Chondrocyte (in vitro differentiated cells): ENCODE measurements around the gene FGF19. TPM values are rescaled to one million over a fixed set of nuclear protein-coding genes. Genes with fewer than 3 reads are reported as not detected.
A peak's percentile ranks its signal among the peaks of the same experiment; 100 is the strongest.

Source experiments
- DNase-seq: peaks from one replicate; pipeline ENCODE4 v3.0.0; 2021; ENCODE audit warnings: mixed read lengths, low spot score
- H3K27ac Mint-ChIP-seq: one replicate; pipeline ENCODE4 v1.8.0; 2021; ENCODE audit warnings: mild to moderate bottlenecking, moderate library complexity, mixed read lengths; ENCODE audit not compliant: unreplicated experiment
- H3K27me3 Mint-ChIP-seq: 2 replicates; pipeline ENCODE4 v1.8.0; 2021; ENCODE audit warnings: low read depth, mixed read lengths
- H3K36me3 Mint-ChIP-seq: 2 replicates; pipeline ENCODE4 v1.8.0; 2021; ENCODE audit warnings: low read depth, mixed read lengths
- H3K4me1 Mint-ChIP-seq: 2 replicates; pipeline ENCODE4 v1.8.0; 2021; ENCODE audit warnings: low read depth, mild to moderate bottlenecking, mixed read lengths
- H3K4me3 Mint-ChIP-seq: one replicate; pipeline ENCODE4 v1.8.0; 2021; ENCODE audit warnings: mild to moderate bottlenecking, moderate library complexity, mixed read lengths; ENCODE audit not compliant: unreplicated experiment
- H3K9me3 Mint-ChIP-seq: 2 replicates; pipeline ENCODE4 v1.8.0; 2021; ENCODE audit warnings: low read depth, mixed read lengths
- total RNA-seq: library from RNA; stranded (reverse); gene quantifications from 3 replicates; pipeline ENCODE4 v1.2.1, GENCODE V29; 2021
- TF ChIP-seq, protein P1 (sequence below): fragments of 200-600 bp; sonication (generic); IDR thresholded peaks from 2 replicates; pipeline ENCODE4 v1.5.0; 2021; ENCODE audit warnings: antibody characterized with exemption, mild to moderate bottlenecking, moderate library complexity

FGF19 gene
- total RNA-seq, 1 donor from 2014 or later: not detected

DNA sequence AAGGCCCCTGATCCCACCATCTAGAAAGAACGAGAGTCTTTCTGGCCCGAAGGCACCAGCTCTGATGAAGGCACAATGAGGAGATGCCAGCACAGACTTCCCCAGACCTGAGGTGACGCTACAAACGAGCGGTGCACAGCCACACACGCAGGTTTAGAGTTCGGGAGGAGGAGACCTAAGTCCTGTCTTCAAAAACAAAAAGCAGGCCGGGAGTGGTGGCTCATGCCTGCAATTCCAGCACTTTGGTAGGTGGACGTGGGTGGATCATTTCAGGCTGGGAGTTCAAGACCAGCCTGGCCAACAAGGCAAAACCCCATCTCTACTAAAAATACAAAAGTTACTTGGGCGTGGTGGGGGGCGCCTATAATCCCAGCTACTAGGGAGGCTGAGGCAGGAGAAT lies 38.2 kb downstream of the FGF19 start:
- peaks cover 9% of the 10 kb centered on the region for H3K4me1 Mint-ChIP-seq
- H3K27me3 Mint-ChIP-seq: no peaks in the 10 kb centered on the region
- H3K9me3 Mint-ChIP-seq: no peaks in the 10 kb centered on the region
- H3K36me3 Mint-ChIP-seq: peaks cover 12% of the 10 kb centered on the region
- H3K4me3 Mint-ChIP-seq: no peak overlapping the region
- no peak overlapping the region for H3K27ac Mint-ChIP-seq
- DNase-seq: no peak
- TF ChIP-seq, protein P1, sequence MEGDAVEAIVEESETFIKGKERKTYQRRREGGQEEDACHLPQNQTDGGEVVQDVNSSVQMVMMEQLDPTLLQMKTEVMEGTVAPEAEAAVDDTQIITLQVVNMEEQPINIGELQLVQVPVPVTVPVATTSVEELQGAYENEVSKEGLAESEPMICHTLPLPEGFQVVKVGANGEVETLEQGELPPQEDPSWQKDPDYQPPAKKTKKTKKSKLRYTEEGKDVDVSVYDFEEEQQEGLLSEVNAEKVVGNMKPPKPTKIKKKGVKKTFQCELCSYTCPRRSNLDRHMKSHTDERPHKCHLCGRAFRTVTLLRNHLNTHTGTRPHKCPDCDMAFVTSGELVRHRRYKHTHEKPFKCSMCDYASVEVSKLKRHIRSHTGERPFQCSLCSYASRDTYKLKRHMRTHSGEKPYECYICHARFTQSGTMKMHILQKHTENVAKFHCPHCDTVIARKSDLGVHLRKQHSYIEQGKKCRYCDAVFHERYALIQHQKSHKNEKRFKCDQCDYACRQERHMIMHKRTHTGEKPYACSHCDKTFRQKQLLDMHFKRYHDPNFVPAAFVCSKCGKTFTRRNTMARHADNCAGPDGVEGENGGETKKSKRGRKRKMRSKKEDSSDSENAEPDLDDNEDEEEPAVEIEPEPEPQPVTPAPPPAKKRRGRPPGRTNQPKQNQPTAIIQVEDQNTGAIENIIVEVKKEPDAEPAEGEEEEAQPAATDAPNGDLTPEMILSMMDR: no peak

DNA sequence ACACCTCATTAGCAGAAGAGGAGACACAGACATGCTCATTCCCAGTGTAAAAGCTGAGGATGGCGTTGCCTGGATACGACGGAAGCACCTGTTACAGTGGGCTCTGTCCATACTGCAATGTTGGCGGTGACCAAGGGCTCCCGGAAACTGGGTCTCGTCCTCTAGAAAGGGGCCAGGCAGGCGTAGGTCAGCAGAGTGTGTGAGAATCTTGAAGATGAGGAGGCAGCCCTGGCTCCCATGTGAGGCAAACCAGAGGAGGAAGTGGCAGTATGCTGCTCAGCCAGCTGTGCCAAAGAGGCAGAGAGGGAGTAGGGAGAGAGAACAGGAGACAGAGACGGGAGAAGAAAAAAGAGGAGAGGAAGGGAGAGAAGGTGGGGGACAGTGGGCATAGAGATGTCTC lies 38.9 kb downstream of the FGF19 start:
- Mint-ChIP-seq H3K9me3 (no peaks in the 10 kb centered on the region), H3K27ac (no peak overlapping the region), H3K27me3 (no peaks in the 10 kb centered on the region), H3K36me3 (peaks cover 10% of the 10 kb centered on the region), H3K4me3 (no peak overlapping the region), H3K4me1 (peaks cover under 1% of the 10 kb centered on the region)
- DNase-seq: no peak
- TF ChIP-seq, protein P1: no peak

DNA sequence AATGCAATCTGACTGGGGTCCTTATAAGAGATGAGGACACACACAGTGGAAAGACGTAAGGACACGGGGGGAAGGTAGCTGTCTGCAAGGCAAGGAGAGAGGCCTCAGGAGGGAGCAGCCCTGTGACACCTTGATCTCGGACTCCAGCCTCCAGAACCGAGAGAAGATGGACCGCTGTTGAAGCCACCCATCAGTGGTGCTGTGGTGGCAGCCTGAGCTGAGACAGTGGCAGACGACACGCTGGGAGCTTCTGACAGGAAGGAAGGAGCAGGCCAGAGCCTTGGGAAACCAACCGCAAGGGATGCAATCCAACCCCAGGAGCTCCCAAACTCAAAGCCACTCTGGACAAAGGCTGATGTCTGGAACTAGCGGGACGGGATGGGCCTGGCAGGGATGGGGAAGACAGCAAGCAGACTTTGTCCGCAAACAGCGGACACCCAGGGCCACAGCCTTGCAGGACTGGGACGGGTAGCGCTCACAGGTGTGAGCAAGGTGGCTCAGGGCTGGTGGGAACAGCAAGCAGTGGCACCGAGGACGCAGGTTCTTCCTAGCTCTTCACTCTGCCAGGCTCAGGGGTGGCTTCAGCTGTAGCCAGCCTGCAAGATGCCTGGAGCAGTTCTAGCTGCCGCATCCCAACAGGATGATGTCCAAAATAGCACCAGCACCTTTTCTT lies 39.6 kb downstream of the FGF19 start:
- Mint-ChIP-seq H3K27ac (no peak overlapping the region), H3K36me3 (peaks cover 9% of the 10 kb centered on the region), H3K27me3 (no peaks in the 10 kb centered on the region), H3K9me3 (no peaks in the 10 kb centered on the region), H3K4me3 (no peak overlapping the region), H3K4me1 (no peaks in the 10 kb centered on the region)
- TF ChIP-seq, protein P1: no peak
- DNase-seq: peak; percentile 47

DNA sequence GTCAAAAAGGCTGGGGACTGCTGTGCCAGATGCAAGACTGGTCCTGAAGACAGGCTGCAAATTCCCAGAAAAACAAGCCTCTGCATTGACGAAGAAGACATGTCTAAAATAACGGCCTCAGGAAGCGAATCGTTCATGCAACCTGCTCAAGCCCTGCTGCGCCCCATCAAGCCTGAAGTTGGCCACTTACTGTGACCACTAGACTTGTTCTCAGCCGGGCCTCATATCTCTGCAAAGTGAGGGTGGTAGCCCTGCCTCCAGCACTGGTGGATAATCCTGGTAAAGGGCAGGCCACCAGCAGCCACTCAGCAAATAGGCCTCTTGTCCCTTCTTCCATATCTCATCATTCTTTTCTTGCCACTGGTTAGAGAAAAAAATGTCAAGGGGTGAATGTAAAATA lies 40.5 kb downstream of the FGF19 start:
- Mint-ChIP-seq H3K27ac (no peak overlapping the region), H3K4me1 (no peaks in the 10 kb centered on the region), H3K36me3 (peaks cover 7% of the 10 kb centered on the region), H3K9me3 (no peaks in the 10 kb centered on the region), H3K27me3 (no peaks in the 10 kb centered on the region), H3K4me3 (no peak overlapping the region)
- TF ChIP-seq, protein P1: no peak
- DNase-seq: peak; percentile 40

DNA sequence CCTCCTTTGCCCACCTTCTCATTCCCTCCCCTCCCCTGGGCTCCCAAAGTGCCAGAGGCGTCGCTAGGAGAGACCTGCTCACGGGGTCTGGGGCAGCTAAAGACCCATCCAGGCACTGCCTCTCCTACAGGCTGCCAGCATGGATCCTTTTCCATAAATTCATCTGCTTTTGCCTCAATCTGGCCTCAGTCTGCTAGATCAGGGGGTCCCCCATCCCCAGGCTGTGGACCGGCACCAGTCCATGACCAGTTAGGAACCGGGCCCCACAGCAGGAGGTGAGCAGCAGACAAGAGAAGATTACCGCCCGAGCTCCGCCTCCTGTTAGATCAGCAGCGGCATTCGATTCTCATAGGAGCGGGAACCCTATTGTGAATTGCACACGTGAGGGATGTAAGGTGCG lies 41.0 kb downstream of the FGF19 start:
- H3K9me3 Mint-ChIP-seq: no peaks in the 10 kb centered on the region
- peak overlapping the region; percentile 2 for H3K27ac Mint-ChIP-seq
- peak; percentile 75 for DNase-seq
- no peak overlapping the region for H3K4me3 Mint-ChIP-seq
- H3K4me1 Mint-ChIP-seq: no peaks in the 10 kb centered on the region
- peaks cover 7% of the 10 kb centered on the region for H3K36me3 Mint-ChIP-seq
- TF ChIP-seq, protein P1: no peak
- H3K27me3 Mint-ChIP-seq: no peaks in the 10 kb centered on the region
